Loucy (cell line): Measurements from ENCODE around the gene RNF43.

Experiments used
- H2AFZ ChIP-seq: fragments of 200-600 bp; sonication (generic); 2 replicates; pipeline ENCODE4 v1.6.0; 2016; ENCODE audit warnings: antibody characterized with exemption, mild to moderate bottlenecking, low read length, moderate library complexity
- H3F3A ChIP-seq: fragments of 200-600 bp; 2 replicates; pipeline ENCODE4 v1.6.0; 2016; ENCODE audit warnings: antibody characterized with exemption, low read depth, mild to moderate bottlenecking
- H3K27me3 ChIP-seq: fragments of 200-600 bp; sonication (generic); 2 replicates; pipeline ENCODE4 v1.6.1; 2014; ENCODE audit warnings: low read length, mild to moderate bottlenecking; ENCODE audit not compliant: insufficient read depth, poor library complexity, severe bottlenecking
- H3K36me3 ChIP-seq: fragments of 200-600 bp; sonication (generic); 2 replicates; pipeline ENCODE4 v1.6.1; 2016; ENCODE audit warnings: low read length; ENCODE audit not compliant: insufficient read depth
- H3K4me1 ChIP-seq: fragments of 200-600 bp; sonication (generic); 2 replicates; pipeline ENCODE4 v1.5.1; 2014; ENCODE audit warnings: low read length, mild to moderate bottlenecking; ENCODE audit not compliant: insufficient read depth, poor library complexity, severe bottlenecking
- H3K4me2 ChIP-seq: fragments of 200-600 bp; sonication (generic); 2 replicates; pipeline ENCODE4 v1.6.0; 2014; ENCODE audit warnings: antibody characterized with exemption, low read length, low read depth, mild to moderate bottlenecking; ENCODE audit not compliant: poor library complexity, severe bottlenecking
- H3K4me3 ChIP-seq: fragments of 200-600 bp; sonication (generic); 2 replicates; pipeline ENCODE4 v1.5.1; 2014; ENCODE audit warnings: low read length, mild to moderate bottlenecking, mixed read lengths; ENCODE audit not compliant: poor library complexity, severe bottlenecking
- H3K79me2 ChIP-seq: fragments of 200-600 bp; sonication (generic); 2 replicates; pipeline ENCODE4 v1.6.1; 2014; ENCODE audit warnings: low read length; ENCODE audit not compliant: insufficient read depth
- H3K9ac ChIP-seq: fragments of 200-600 bp; sonication (generic); 2 replicates; pipeline ENCODE4 v1.6.0; 2014; ENCODE audit warnings: mild to moderate bottlenecking, low read depth, low read length, moderate library complexity; ENCODE audit not compliant: poor library complexity, severe bottlenecking
- H3K9me2 ChIP-seq: fragments of 200-600 bp; sonication (generic); replicated peaks from 2 replicates; pipeline ENCODE4 v1.6.1; 2016; ENCODE audit warnings: low read depth, low read length, mixed read lengths
- H3K9me3 ChIP-seq: fragments of 200-600 bp; sonication (generic); 2 replicates; pipeline ENCODE4 v1.6.1; 2014; ENCODE audit warnings: mild to moderate bottlenecking, antibody characterized with exemption, low read length, low read depth; ENCODE audit not compliant: insufficient read depth
- H4K20me1 ChIP-seq: fragments of 200-600 bp; sonication (generic); 2 replicates; pipeline ENCODE4 v1.6.0; 2014; ENCODE audit warnings: antibody characterized with exemption, low read length, mild to moderate bottlenecking; ENCODE audit not compliant: insufficient read depth, poor library complexity, severe bottlenecking
- CTCF ChIP-seq: fragments of 200-600 bp; sonication (generic); conservative IDR thresholded peaks from 2 replicates; pipeline ENCODE4 v1.5.1; 2014; ENCODE audit warnings: mild to moderate bottlenecking, antibody characterized with exemption, low read length
- EZH2phosphoT487 ChIP-seq: fragments of 200-600 bp; IDR thresholded peaks from 2 replicates; pipeline ENCODE4 v1.6.1; 2018; ENCODE audit warnings: antibody characterized with exemption, mild to moderate bottlenecking, moderate library complexity, borderline replicate concordance

RNF43 gene

DNA sequence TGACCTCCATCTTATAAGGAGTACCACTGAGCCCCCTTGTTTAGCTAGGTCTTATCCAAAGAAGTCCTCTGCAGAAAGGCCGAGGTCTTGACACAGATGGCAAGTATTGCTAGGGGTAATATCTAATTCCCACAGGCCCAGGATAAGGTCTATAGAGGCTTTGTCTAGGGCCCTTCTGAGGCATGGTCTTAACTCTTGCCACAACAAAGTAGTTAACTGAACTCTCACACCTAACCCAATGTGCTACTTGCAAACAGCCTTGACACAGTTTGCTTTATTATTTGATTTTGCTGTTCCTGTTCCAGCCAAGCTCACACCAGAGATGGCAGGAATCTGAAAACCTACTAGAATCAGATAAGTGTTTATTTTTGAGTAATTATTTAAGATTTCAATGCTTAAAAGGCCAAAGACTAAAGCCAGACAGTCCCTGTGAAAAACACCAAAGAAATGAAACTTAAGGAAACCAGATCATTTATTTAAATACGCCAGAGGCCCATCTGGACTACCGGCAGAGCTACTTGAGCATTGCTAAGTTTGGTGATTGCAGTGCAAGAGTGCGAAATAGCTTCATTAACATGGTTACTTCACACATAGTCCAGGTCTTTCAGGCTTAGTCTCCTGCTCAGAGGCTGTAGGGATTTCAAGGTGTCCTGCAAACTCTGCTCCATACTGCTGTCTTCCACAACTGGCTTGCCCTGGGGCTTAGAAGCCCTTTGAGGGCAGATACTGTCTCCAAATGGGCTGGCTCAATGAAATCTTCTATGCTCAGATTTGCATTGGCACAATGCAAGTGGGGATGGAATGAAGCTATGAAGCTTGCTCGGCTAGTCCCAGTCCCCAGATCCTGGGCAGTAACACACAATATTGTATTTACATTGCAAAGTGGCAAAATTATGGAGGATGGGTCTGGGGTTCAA, 36.9 kb downstream of the RNF43 start:
- no peaks in the 10 kb centered on the region for H3K9me2 ChIP-seq
- no peaks in the 10 kb centered on the region for H3K9me3 ChIP-seq
- peaks cover 96% of the 10 kb centered on the region for H3K79me2 ChIP-seq
- H3F3A ChIP-seq = no peaks in the 10 kb centered on the region
- no peaks in the 10 kb centered on the region for H3K36me3 ChIP-seq
- H2AFZ ChIP-seq = no peak overlapping the region
- peak overlapping the region; percentile 51 for H3K9ac ChIP-seq
- TF ChIP-seq EZH2phosphoT487 (no peak), CTCF (no peak)
- no peaks in the 10 kb centered on the region for H3K27me3 ChIP-seq
- H3K4me3 ChIP-seq = no peak overlapping the region
- H4K20me1 ChIP-seq = no peaks in the 10 kb centered on the region
- peaks cover 90% of the 10 kb centered on the region for H3K4me1 ChIP-seq
- peak overlapping the region; percentile 74 for H3K4me2 ChIP-seq

GRCh38 chr17:58379511-58379824, 37.9 kb downstream of the RNF43 start:
- Histone ChIP-seq H3K27me3 (no peaks in the 10 kb centered on the region), H3K4me2 (peak overlapping the region; percentile 74), H4K20me1 (no peaks in the 10 kb centered on the region), H2AFZ (no peak overlapping the region), H3K9me2 (no peaks in the 10 kb centered on the region), H3K9ac (peak overlapping the region; percentile 51), H3K9me3 (no peaks in the 10 kb centered on the region), H3K79me2 (peaks cover 96% of the 10 kb centered on the region), H3K36me3 (no peaks in the 10 kb centered on the region), H3K4me3 (peak overlapping the region; percentile 30), H3F3A (no peaks in the 10 kb centered on the region), H3K4me1 (peaks cover 82% of the 10 kb centered on the region)
- no peak for TF ChIP-seq EZH2phosphoT487
- TF ChIP-seq CTCF = no peak

- no peaks in the 10 kb centered on the region for H3F3A ChIP-seq
- H3K9ac ChIP-seq = peak overlapping the region; percentile 51
- peaks cover 76% of the 10 kb centered on the region for H3K4me1 ChIP-seq
- H3K9me2 ChIP-seq = no peaks in the 10 kb centered on the region
- peak overlapping the region; percentile 30 for H3K4me3 ChIP-seq
- no peaks in the 10 kb centered on the region for H4K20me1 ChIP-seq
- TF ChIP-seq EZH2phosphoT487 (no peak), CTCF (no peak)
- no peaks in the 10 kb centered on the region for H3K9me3 ChIP-seq
- no peaks in the 10 kb centered on the region for H3K36me3 ChIP-seq
- no peak overlapping the region for H2AFZ ChIP-seq
- peaks cover 95% of the 10 kb centered on the region for H3K79me2 ChIP-seq
- peak overlapping the region; percentile 74 for H3K4me2 ChIP-seq
- no peaks in the 10 kb centered on the region for H3K27me3 ChIP-seq
Measured at GRCh38 chr17:58378733-58379510, 38.4 kb downstream of the RNF43 start.
